Measurements from ENCODE around the gene FBXO2.

DNA sequence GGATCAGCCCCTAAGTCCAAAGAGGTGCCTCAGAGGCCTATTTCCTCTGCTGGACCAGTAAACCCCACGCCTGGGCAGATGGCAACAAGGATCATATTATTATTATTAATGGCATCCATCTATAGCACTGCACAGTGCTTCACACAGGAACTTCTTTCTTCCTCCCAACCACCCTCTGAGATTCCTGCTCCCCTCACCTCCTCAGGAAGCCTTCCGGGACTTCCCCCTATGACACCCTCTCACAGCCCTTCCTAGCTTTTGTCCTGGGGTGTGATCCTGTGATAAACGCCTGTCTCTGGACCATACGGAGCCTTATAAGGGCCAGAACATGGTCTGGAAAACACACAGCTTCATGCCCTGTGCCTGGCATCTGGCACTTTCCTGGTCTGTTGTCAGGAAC, 3.2 kb downstream of the FBXO2 start:
- no peak for TF ChIP-seq POLR2AphosphoS5 (IDR thresholded peaks at IDR 0.05; ENCODE audit: borderline replicate concordance, low read depth, low read length)
- TF ChIP-seq EZH2 (IDR thresholded peaks at IDR 0.05) = no peak
- no peak for TF ChIP-seq FOXP2 (optimal IDR thresholded peaks at IDR 0.05; ENCODE audit: control extremely low read depth, extremely low read length, insufficient read depth)
